ENCODE measurements around the gene SAPCD2. TPM values are rescaled to one million over a fixed set of nuclear protein-coding genes. Genes with fewer than 3 reads are reported as not detected.
"Not testable (repeated sequence)": the region's sequence is repeated elsewhere in the genome, so short reads cannot be mapped to it uniquely, and the experiment has no call there.

Gene SAPCD2, protein sequence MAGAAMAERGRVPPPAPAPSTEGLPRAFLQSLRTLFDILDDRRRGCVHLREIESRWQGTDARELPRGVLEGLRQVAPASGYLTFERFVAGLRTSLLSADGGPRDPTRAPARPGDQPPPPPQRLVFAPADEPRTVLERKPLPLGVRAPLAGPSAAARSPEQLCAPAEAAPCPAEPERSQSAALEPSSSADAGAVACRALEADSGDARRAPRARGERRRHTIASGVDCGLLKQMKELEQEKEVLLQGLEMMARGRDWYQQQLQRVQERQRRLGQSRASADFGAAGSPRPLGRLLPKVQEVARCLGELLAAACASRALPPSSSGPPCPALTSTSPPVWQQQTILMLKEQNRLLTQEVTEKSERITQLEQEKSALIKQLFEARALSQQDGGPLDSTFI
- 3.2 TPM for total RNA-seq
- 0.63 TPM for polyA plus RNA-seq

DNA sequence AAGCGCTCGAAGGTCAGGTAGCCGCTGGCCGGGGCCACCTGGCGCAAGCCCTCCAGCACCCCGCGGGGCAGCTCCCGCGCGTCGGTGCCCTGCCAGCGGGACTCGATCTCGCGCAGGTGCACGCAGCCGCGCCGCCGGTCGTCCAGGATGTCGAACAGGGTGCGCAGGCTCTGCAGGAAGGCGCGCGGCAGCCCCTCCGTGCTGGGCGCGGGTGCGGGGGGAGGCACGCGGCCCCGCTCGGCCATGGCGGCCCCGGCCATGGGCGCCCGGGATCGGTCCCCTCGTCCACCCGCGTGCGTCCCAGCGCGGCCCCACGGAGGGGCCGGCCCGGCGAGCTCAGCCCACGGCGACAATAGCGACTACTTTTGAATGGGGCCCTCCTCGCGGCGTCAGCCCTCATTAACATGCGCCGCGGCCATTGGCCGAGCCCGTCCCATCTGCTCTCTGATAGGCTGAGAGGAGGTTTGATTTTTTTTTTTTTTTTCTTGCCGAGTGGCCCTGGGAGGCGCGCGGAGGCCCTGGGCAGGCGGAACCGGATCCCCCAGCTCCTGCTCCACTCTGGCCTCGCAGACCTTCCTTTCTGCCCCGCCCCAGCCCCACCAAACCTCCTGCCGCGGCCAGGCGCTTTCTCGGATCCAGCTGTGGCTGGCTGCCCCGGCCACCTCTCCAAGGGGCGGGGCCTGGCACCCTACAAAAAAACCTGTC lies at the start of gene SAPCD2:
SAPCD2 (minus strand) TSS at position 357 of the 705 bp plus-strand sequence; CDS start at position 260, 97 bp downstream.
- under 1% methylated on average over 74 of the region's 74 CpGs for WGBS
- no peaks in the 10 kb centered on the region for H3K4me1 ChIP-seq (ENCODE audit: insufficient read depth)
- DNase-seq (ENCODE audit: extremely low spot score): peak; percentile 74
- peak within 1 kb of the TSS; percentile 30 for H3K4me3 ChIP-seq (ENCODE audit: low read depth, low read length)
- no peaks in the 10 kb centered on the region for H3K36me3 ChIP-seq (ENCODE audit: insufficient read depth)
- H3K27ac ChIP-seq (ENCODE audit: low read depth): peak within 1 kb of the TSS; percentile 5

DNA sequence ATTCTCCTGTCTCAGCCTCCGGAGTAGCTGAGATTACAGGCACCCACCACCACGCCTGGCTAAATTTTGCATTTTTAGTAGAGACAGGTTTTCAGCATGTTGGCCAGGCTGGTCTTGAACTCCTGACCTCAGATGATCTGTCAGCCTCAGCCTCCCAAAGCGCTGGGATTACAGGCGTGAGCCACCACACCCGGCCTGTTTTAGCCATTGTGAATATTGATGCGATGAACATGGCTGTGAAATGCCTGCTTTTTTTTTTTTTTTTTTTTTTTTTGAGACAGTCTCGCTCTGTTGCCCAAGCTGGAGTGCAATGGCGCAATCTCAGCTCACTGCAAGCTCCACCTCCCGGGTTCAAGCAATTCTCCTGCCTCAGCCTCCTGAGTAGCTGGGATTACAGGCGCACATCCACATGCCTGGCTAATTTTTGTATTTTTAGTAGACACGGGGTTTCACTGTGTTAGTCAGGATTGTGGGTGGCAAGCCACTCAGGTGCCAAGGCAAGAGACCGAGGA lies 47.8 kb upstream of the SAPCD2 start:
- WGBS: 85% methylated on average over 12 of the region's 12 CpGs
- not testable (repeated sequence) for H3K4me3 ChIP-seq (ENCODE audit: low read depth, low read length); DNase-seq (ENCODE audit: extremely low spot score); H3K27ac ChIP-seq (ENCODE audit: low read depth); H3K4me1 ChIP-seq (ENCODE audit: insufficient read depth); H3K36me3 ChIP-seq (ENCODE audit: insufficient read depth)

DNA sequence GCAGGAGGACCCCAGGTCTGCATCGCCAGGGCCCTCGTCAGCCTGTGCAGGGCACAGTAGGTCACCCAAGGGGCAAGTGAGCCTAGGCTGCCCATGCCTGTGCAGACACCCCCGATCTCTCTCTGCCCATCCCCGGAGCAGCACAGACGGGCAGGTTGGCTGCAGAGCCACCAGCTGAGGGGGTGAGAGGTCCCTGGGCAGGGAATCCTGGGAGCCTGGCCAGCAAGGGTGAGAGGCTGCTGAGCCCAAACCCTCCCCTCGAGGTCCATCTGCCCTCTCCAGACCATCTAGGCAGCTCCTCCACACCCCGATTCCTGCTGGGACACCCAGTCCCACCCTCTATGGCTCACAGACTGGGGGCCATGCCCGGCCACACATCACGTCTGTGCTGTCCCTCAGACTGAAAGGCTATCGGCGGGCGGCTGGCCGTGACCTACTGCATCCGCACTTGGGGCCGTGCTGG lies 46.9 kb upstream of the SAPCD2 start:
- no peak for DNase-seq (ENCODE audit: extremely low spot score)
- 77% methylated on average over 15 of the region's 15 CpGs for WGBS
- no peak overlapping the region for H3K27ac ChIP-seq (ENCODE audit: low read depth)
- H3K4me3 ChIP-seq (ENCODE audit: low read depth, low read length): no peak overlapping the region
- no peaks in the 10 kb centered on the region for H3K36me3 ChIP-seq (ENCODE audit: insufficient read depth)
- H3K4me1 ChIP-seq (ENCODE audit: insufficient read depth): no peaks in the 10 kb centered on the region

DNA sequence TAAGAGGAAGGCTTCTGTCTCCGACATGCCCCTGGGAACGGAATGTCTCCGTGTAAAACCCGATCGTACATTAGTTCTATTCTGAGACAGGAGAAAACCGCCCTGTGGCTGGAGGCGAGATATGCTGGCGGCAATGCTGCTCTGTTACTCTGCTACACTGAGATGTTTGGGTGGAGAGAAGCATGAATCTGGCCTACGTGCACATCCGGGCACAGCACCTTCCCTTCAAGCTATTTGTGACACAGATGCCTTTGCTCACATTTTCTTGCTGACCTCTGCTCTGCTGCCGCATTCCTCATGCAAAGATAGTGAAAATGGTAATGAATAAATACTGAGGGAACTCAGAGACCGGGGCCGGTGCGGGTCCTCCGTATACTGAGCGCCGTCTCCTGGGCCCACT lies 46.4 kb upstream of the SAPCD2 start:
- Histone ChIP-seq H3K4me3 (ENCODE audit: low read depth, low read length) (no peak overlapping the region), H3K4me1 (ENCODE audit: insufficient read depth) (no peaks in the 10 kb centered on the region), H3K36me3 (ENCODE audit: insufficient read depth) (no peaks in the 10 kb centered on the region), H3K27ac (ENCODE audit: low read depth) (no peak overlapping the region)
- 41% methylated on average over 17 of the region's 17 CpGs for WGBS
- DNase-seq (ENCODE audit: extremely low spot score): no peak

DNA sequence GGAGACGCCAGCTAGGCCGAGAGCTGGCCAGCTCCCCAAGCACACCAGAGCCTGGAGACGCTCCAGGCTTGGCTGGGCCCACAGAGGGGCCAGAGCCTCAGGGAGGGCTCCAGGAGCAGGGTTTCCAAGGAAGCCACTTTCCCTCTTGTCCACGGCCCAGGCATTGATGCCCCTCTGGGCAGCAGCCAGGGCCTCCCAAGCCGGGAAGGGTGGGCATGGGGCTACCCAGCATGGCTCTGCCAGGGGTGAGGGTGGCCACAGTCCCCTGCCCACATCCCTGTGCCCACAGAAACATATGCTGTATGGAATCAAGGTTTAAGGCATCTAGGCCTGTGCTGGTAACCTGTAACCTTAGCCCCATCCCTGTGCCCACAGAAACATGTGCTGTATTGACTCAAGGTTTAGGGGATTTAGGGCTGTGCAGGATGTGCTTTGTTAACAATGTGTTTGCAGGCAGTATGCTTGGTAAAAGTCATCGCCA lies 45.7 kb upstream of the SAPCD2 start:
- 61% methylated on average over 6 of the region's 6 CpGs for WGBS
- H3K4me3 ChIP-seq (ENCODE audit: low read depth, low read length): no peak overlapping the region

DNA sequence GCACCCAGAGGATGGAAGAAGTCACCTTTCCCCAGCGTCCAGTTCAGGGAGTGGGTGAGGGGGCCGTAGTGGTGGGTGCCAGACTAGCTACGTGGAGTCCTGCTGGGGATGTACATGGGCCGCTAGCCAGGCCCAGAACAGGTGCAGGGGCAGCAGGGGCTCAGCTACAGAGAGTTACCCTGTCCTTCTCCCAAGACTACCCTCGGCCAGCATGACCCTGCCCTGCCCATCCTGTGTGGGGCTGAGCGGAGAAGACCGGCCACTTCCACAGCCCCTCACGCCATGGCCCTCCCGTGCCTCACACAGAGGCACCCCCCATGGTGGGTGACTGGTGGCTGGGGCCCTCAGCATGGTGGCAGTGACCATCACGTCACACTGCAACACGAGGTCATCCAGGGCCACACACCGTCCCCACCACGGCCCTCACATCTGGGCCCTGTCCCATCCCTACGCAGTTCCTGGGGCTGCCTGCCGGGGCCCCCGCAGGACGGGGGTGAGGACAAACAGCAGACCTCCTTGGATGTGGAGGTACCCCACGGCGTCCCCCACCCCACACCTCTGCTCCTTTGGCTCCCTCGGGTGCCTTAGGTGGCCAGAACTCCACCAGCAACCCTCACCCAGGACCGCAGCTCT lies 45.2 kb upstream of the SAPCD2 start:
- no peaks in the 10 kb centered on the region for H3K4me1 ChIP-seq (ENCODE audit: insufficient read depth)
- no peak for DNase-seq (ENCODE audit: extremely low spot score)
- no peaks in the 10 kb centered on the region for H3K36me3 ChIP-seq (ENCODE audit: insufficient read depth)
- WGBS: 84% methylated on average over 21 of the region's 21 CpGs
- no peak overlapping the region for H3K4me3 ChIP-seq (ENCODE audit: low read depth, low read length)
- H3K27ac ChIP-seq (ENCODE audit: low read depth): no peak overlapping the region

More for the DNA sequence above, 45.7 kb upstream of the SAPCD2 start:
- no peak overlapping the region for H3K27ac ChIP-seq (ENCODE audit: low read depth)
- H3K36me3 ChIP-seq (ENCODE audit: insufficient read depth): no peaks in the 10 kb centered on the region
- no peak for DNase-seq (ENCODE audit: extremely low spot score)
- H3K4me1 ChIP-seq (ENCODE audit: insufficient read depth): no peaks in the 10 kb centered on the region

DNA sequence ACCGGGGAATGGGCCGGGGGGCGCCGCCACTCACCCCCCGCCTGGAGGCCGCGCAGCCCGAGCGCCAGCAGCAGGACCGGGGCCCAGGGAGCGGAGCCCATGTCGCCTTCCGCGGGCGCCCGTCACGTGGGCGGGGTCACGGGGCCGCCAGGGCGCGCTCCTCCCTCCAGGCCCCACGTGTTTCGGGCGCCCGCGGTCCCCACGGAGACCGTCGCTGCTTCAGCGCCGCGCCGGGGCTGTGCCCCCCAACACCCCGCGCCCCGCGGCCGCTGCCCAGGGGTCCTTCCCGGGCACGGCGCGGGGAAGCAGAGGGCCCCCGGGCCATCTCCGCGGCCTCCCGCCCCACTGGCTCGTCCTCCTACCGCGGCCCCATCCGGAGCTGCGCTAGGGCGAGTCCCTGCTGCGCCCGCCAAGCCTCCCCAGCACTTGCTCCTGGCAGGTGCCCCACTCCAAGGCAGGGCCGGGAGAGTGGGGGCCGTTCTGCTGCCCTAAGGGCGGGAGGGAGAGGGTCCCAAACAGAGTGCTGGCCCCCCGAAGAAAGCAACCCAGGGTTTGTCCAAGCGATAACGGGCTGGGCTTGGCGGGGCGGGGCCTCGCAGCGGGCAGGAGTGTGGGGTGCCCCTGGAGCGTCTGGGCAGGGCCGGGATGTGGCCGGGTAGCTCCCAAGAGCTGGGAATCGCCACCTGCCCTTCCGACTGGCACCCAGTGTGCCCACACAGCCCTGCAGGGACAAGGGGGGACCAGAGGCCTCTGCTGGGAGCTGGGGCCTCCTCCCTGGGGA lies 44.4 kb upstream of the SAPCD2 start, which contains the start of gene DPP7:
DPP7 (minus strand) TSS at position 121 of the 781 bp plus-strand sequence; CDS start at position 101, 20 bp downstream.
- no peak within 1 kb of the TSS for H3K27ac ChIP-seq (ENCODE audit: low read depth)
- no peaks in the 10 kb centered on the region for H3K36me3 ChIP-seq (ENCODE audit: insufficient read depth)
- DNase-seq (ENCODE audit: extremely low spot score): no peak
- peak within 1 kb of the TSS; percentile 86 for H3K4me3 ChIP-seq (ENCODE audit: low read depth, low read length)
- H3K4me1 ChIP-seq (ENCODE audit: insufficient read depth): no peaks in the 10 kb centered on the region
- 7% methylated on average over 69 of the region's 70 CpGs for WGBS

DNA sequence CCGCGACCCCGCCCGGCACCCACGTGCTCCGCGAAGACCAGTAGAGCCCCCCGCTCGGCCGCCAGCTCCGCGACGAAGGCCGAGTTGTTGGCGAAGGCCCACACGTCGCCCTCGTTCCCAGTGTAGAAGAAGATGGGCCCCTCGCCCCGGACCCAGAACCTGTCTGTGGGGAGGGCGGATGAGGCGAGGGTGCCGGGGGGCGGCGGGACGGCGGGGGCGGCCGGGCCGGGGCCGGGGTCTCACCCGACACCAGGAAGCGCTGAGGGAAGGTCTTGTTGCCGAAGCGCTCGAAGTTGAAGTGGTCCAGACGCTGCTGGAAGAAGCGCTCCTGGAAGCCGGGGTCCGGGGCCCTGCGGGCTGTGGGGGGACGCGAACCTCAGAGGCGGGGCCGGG lies 43.9 kb upstream of the SAPCD2 start:
- WGBS: 2% methylated on average over 45 of the region's 45 CpGs
- no peaks in the 10 kb centered on the region for H3K4me1 ChIP-seq (ENCODE audit: insufficient read depth)
- H3K4me3 ChIP-seq (ENCODE audit: low read depth, low read length): peak overlapping the region; percentile 86
- H3K36me3 ChIP-seq (ENCODE audit: insufficient read depth): no peaks in the 10 kb centered on the region
- H3K27ac ChIP-seq (ENCODE audit: low read depth): no peak overlapping the region
- no peak for DNase-seq (ENCODE audit: extremely low spot score)

DNA sequence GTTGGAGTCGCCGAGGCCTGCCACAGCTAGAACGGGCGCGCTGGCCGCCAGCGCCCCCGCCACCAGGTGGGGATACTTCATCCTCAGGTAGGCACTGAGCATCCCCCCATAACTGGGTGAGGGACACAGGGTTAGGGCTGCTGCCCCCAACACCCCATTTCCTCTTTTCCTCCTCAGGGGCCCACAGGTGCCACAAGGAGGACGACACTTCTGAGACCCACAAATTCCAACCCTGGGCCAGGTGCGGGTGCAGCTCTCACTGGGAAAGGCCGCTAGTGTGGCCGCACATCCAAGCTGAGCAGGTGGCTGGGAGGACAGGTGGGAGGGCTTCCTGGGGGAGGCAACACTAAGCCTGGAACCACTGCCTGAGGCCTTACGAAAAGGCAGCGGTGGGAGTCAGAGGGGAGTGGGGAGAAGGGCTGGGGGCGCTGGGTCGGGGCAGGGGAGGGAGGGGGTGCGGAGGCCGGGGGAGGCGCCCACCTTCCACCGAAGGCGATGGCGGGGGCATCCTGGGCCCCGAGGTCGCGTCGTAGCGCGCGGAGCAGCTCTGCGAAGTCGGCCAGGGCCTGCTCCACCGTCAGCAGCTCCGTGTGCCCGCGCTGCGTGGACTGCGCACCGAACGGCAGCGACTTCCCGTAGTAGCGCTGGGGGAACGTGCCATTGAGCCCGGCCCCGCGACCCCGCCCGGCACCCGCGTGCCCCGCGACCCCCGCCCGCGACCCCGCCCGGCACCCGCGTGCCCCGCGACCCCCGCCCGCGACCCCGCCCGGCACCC lies 43.2 kb upstream of the SAPCD2 start:
- Histone ChIP-seq H3K4me3 (ENCODE audit: low read depth, low read length) (peak overlapping the region; percentile 86), H3K27ac (ENCODE audit: low read depth) (no peak overlapping the region), H3K36me3 (ENCODE audit: insufficient read depth) (peaks cover 2% of the 10 kb centered on the region), H3K4me1 (ENCODE audit: insufficient read depth) (no peaks in the 10 kb centered on the region)
- WGBS: 28% methylated on average over 66 of the region's 66 CpGs
- no peak for DNase-seq (ENCODE audit: extremely low spot score)

DNA sequence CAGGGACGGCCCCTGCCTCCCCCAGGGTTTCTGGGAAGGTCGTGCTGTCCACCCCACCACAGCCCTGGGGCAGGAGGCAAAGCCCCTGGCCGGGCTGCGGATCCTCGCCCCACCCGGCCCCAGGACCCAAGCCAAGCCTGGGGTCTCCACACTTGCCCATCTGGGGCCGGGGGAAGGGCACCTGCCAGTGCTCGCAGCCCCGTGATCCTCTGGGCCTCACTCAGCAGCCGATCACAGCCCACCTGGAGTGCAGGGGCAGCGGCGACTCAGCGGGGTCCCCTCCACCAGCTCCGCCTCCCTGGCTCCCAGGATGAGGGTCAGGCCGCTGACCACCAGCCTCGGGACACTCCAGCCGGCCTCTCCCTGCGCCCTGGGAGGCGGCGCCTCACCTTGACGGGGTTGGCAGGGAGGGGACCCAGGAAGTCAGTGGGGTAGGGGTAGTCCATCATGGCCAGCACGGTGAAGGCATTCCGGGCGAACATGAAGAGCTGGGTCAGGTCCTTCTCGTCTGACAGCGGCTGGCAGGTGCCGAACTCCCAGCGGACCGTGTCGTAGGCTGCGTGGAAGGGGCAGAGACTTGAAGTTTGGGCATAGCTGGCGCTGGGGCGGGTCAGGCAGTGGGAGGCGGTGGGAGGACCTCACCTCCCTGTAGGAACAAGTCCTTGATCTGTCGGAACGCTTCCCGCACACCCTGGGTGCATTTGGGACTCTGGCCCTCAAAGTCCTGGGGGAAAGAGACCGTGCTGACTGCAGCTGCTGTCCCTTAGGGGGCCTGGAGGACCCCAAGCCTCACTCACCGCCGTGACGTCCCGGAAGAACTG lies 42.4 kb upstream of the SAPCD2 start:
- Histone ChIP-seq H3K4me1 (ENCODE audit: insufficient read depth) (no peaks in the 10 kb centered on the region), H3K4me3 (ENCODE audit: low read depth, low read length) (no peak overlapping the region), H3K27ac (ENCODE audit: low read depth) (no peak overlapping the region), H3K36me3 (ENCODE audit: insufficient read depth) (peaks cover 6% of the 10 kb centered on the region)
- 94% methylated on average over 42 of the region's 42 CpGs for WGBS
- no peak for DNase-seq (ENCODE audit: extremely low spot score)

DNA sequence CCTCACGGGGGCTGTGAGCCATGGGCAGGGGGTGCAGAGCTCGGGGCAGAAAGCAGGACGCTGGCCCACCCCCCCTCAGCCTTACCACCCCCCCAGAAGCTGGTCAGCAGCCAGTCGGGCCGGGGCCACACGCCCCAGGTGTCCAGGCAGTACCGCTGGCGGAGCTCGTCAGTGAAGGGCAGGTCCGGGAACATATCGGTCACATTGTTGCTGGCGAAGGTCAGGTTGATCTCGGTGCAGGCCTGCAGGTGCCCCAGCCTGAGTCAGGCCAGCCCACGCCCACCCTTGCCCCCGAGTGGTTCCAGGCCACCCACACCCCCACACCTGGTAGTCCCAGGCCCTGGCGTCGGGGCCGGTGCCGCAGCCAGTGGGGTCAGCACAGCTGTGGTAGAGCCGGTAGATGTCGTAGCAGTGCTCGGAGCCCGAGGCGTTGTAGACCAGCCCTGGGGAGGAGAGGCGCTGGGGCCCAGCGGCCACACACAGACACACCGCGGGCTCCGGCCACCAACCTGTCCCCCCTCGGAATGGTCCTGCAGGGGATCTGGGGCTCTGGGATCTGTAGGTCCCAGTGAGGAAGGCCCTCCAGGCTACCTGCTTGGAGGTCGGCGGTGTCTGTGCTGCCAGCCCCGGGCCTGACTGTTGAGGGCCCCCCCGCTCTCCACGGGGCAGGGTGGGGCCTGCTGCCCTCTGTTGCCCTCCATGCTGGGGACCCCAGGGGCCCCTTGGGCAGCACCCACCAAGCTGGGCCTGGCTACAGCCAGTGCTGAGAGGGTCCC lies 41.6 kb upstream of the SAPCD2 start:
- WGBS: 90% methylated on average over 35 of the region's 35 CpGs
- H3K4me3 ChIP-seq (ENCODE audit: low read depth, low read length): no peak overlapping the region
- H3K27ac ChIP-seq (ENCODE audit: low read depth): no peak overlapping the region
- DNase-seq (ENCODE audit: extremely low spot score): no peak
- peaks cover 7% of the 10 kb centered on the region for H3K36me3 ChIP-seq (ENCODE audit: insufficient read depth)
- no peaks in the 10 kb centered on the region for H3K4me1 ChIP-seq (ENCODE audit: insufficient read depth)

Measured in urinary bladder (tissue), 4 donors.